ENCODE results near the gene CFAP20DC.
A peak's percentile ranks its signal among the peaks of the same experiment; 100 is the strongest.

The CFAP20DC gene

GRCh38 chr3:58888087-58888486 is 161.7 kb downstream of the CFAP20DC start:
- DNase-seq (ENCODE audit: low read depth): no peak
- TF ChIP-seq, protein P1, sequence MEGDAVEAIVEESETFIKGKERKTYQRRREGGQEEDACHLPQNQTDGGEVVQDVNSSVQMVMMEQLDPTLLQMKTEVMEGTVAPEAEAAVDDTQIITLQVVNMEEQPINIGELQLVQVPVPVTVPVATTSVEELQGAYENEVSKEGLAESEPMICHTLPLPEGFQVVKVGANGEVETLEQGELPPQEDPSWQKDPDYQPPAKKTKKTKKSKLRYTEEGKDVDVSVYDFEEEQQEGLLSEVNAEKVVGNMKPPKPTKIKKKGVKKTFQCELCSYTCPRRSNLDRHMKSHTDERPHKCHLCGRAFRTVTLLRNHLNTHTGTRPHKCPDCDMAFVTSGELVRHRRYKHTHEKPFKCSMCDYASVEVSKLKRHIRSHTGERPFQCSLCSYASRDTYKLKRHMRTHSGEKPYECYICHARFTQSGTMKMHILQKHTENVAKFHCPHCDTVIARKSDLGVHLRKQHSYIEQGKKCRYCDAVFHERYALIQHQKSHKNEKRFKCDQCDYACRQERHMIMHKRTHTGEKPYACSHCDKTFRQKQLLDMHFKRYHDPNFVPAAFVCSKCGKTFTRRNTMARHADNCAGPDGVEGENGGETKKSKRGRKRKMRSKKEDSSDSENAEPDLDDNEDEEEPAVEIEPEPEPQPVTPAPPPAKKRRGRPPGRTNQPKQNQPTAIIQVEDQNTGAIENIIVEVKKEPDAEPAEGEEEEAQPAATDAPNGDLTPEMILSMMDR (IDR thresholded peaks at IDR 0.05; ENCODE audit: insufficient read depth, low read depth, low read length, missing control alignments): no peak
- H3K4me3 ChIP-seq (ENCODE audit: low read depth, low read length): no peak overlapping the region

DNA sequence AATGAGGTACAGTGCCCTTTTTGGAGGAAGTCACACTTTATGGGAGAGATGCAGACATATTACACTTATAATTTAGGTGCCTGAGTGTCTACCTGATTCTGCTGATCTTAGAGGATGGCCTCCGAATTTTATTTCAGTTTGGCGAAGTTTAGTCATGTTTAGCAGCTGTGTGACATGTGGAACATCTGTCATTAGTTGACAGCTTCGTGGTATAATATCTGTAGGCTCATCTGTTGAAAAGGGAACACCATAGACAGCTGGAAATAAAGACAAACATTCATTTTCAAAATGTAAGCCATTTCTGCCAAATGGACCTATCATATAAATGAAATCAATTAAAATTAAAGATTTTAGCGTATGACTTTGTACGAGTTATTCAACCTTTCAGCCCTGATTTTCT is 165.4 kb downstream of the CFAP20DC start:
- DNase-seq (ENCODE audit: low read depth): no peak
- TF ChIP-seq, protein P1 (IDR thresholded peaks at IDR 0.05; ENCODE audit: insufficient read depth, low read depth, low read length, missing control alignments): no peak
- no peak overlapping the region for H3K4me3 ChIP-seq (ENCODE audit: low read depth, low read length)

DNA sequence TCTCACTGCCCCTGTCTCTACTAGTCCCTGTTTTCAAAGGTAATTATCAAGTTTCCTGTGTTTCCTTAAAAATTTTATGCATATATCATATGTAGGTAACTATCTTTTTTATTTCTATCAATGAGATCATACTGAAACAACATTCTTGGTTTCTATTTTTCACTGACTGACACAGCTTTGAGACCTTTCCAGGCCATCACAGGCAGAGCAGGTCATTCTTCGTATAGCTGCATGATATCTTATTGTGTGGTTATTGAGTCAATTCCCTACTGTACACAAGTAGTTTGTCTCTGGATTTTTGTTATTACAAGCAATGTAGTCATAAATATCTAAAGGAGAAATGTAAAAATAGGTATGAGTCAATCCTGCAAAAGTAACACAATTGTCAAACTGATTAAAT is 169.6 kb downstream of the CFAP20DC start:
- H3K4me3 ChIP-seq (ENCODE audit: low read depth, low read length): no peak overlapping the region
- TF ChIP-seq, protein P1 (IDR thresholded peaks at IDR 0.05; ENCODE audit: insufficient read depth, low read depth, low read length, missing control alignments): no peak
- DNase-seq (ENCODE audit: low read depth): no peak

DNA sequence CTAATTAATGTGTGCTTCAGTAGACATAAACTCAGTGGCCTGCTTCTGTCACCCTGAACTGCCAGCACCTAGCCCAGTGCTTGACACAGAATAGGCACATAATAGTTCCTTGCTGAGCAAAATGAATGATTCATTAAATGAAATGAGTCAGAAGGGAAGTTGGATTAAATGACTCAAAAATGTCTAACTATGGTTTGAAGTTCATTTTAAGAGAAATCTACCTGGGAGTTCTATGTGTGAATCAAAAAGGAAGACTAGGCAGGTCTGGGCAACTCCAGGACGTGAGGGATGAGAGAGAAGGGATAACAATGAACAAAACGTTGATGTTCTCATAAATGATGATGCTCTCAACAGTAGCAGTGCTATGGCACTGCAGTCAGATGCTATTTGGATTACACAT is 175.0 kb downstream of the CFAP20DC start:
- H3K4me3 ChIP-seq (ENCODE audit: low read depth, low read length): no peak overlapping the region
- peak; percentile 69 for DNase-seq (ENCODE audit: low read depth)
- TF ChIP-seq, protein P1 (IDR thresholded peaks at IDR 0.05; ENCODE audit: insufficient read depth, low read depth, low read length, missing control alignments): no peak

DNA sequence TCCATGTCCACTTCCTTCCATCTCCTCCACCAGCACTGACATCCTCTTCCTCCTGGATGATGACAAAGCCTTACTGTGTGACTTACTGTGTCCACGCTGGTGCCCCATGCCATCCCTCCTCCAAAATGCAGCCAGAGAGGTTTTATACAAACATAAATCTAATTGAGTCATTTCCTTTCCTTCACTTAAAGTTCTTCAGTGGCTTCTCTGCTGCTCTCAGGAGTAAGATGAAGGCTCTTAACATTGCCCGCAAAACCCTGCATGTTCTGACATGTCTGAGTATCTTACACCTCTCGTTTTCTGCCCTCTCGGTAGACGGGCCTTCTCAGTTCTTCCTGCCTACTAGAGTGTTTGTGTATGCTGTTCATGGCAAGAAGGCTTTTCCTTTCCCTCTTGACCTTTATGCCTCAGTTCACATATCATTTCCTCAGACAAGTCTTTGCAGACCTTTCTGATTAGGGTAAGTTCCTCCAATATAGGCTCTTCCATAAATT is 175.5 kb downstream of the CFAP20DC start:
- DNase-seq (ENCODE audit: low read depth): peak; percentile 83
- H3K4me3 ChIP-seq (ENCODE audit: low read depth, low read length): no peak overlapping the region
- TF ChIP-seq, protein P1 (IDR thresholded peaks at IDR 0.05; ENCODE audit: insufficient read depth, low read depth, low read length, missing control alignments): no peak

DNA sequence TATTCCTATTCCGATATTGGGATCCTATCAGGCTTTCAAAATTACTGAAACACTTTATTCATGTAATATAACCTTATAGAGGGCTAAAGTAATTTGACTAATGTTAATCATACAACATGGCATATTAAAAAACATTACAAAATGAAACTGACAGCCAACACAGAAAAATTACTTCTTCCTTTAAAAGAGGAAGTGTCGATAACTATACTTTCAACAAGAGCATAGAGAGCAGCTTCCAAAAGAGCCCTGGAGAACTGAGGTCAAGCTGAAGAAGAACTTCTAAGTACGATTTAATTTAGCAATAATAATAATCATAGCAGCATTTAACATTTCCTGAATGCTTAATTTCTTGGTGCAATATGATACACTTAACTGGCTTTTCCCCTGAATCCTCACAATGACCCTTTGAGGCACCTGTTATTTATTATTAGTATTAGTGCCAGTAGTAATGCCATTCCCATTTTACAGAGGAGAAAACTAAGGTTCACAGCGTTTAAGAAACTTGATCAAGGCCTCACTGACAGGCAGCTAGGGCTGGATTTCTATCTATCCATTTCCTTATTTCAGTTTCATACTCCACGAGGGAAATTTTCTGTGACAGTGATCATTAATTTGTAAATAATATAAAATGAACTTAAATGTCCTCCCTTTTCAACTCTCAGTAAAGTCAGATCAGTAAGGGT is 181.6 kb downstream of the CFAP20DC start:
- H3K4me3 ChIP-seq (ENCODE audit: low read depth, low read length): peak overlapping the region; percentile 25; the same call in 1 of the 2 replicates
- TF ChIP-seq, protein P1 (IDR thresholded peaks at IDR 0.05; ENCODE audit: insufficient read depth, low read depth, low read length, missing control alignments): no peak
- peak; percentile 32 for DNase-seq (ENCODE audit: low read depth)

DNA sequence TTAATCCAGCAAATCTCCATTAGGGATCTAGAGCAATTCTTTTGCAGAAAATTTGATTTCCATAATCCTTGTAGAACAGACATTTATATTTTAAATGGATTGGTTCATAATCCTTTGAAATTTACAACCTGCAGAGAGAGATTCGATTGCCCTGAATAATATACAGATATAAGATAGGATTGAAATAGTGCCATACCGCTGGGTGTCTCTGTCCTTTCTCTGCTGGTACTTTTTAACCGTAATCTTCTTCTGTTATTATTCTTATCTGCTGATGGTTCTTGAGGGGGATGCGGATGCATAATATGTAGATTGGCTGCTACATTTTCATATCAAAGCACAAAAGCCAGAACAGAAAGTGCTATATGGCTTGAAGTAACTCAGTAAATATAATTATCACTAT is 182.2 kb downstream of the CFAP20DC start:
- H3K4me3 ChIP-seq (ENCODE audit: low read depth, low read length): peak overlapping the region; percentile 25; the same call in 1 of the 2 replicates
- TF ChIP-seq, protein P1 (IDR thresholded peaks at IDR 0.05; ENCODE audit: insufficient read depth, low read depth, low read length, missing control alignments): no peak
- DNase-seq (ENCODE audit: low read depth): no peak
